Natural killer cell (primary cell): ENCODE data around the gene EPHB2. TPM values are rescaled to one million over a fixed set of nuclear protein-coding genes. Genes with fewer than 3 reads are reported as not detected.

Experiments used
- ATAC-seq, 3 donors: fragments of 150-1000 bp in 2 of 3; fragments of 200-7000 bp in 1 of 3; cut with Tn5 transposase; 1 replicate in 1 of 3; 2 replicates in 2 of 3; pipeline ENCODE4 v1.10.0; 2021; ENCODE audit warnings: mild to moderate bottlenecking in 2 of 3, moderate library complexity in 2 of 3
- DNase-seq, 2 donors: peaks; one replicate each; pipeline versions ENCODE4 v3.0.0 to v3.0.0-alpha.2; 2013 to 2021; ENCODE audit warnings: mixed read lengths in 1 of 2
- H3K27ac ChIP-seq: one replicate; pipeline ENCODE4 v1.5.1; 2013; ENCODE audit warnings: mild to moderate bottlenecking, low read length
- H3K27me3 ChIP-seq: one replicate; pipeline ENCODE4 v1.6.1; 2013; ENCODE audit warnings: low read length; ENCODE audit not compliant: control insufficient read depth, insufficient read depth
- H3K36me3 ChIP-seq: one replicate; pipeline ENCODE4 v1.6.1; 2013; ENCODE audit warnings: low read length; ENCODE audit not compliant: control insufficient read depth, insufficient read depth
- H3K4me1 ChIP-seq: one replicate; pipeline ENCODE4 v1.6.1; 2013; ENCODE audit warnings: low read length; ENCODE audit not compliant: control insufficient read depth, insufficient read depth
- H3K4me3 ChIP-seq: one replicate; pipeline ENCODE4 v1.5.1; 2013; ENCODE audit warnings: low read length
- H3K9me3 ChIP-seq: one replicate; pipeline ENCODE4 v1.6.1; 2013; ENCODE audit warnings: low read length; ENCODE audit not compliant: control insufficient read depth, insufficient read depth
- H3K27ac Mint-ChIP-seq, 2 donors: one replicate each; pipeline ENCODE4 v1.8.0; 2022; ENCODE audit warnings: mild to moderate bottlenecking in 2 of 2, mixed read lengths in 2 of 2, moderate library complexity in 1 of 2
- H3K27me3 Mint-ChIP-seq, 2 donors: one replicate each; pipeline ENCODE4 v1.8.0; 2022; ENCODE audit warnings: low read depth in 2 of 2, mixed read lengths in 2 of 2
- H3K36me3 Mint-ChIP-seq: one replicate; pipeline ENCODE4 v1.8.0; 2022; ENCODE audit warnings: mixed read lengths
- H3K4me1 Mint-ChIP-seq, 2 donors: one replicate each; pipeline ENCODE4 v1.8.0; 2022; ENCODE audit warnings: mixed read lengths in 2 of 2
- H3K4me3 Mint-ChIP-seq: one replicate; pipeline ENCODE4 v1.8.0; 2022; ENCODE audit warnings: mild to moderate bottlenecking, moderate library complexity, mixed read lengths
- H3K9me3 Mint-ChIP-seq, 2 donors: one replicate each; pipeline ENCODE4 v1.8.0; 2022; ENCODE audit warnings: mixed read lengths in 2 of 2
- CTCF ChIP-seq: fragments of 200-600 bp; IDR thresholded peaks from one replicate; pipeline ENCODE4 v1.8.0; 2022; ENCODE audit warnings: antibody characterized with exemption
- WGBS: methylation state at CpG from one replicate; pipeline ENCODE4 v1.1.7; 2013; ENCODE audit warnings: missing lambda C conversion rate; ENCODE audit not compliant: insufficient coverage; 5-methylcytosine and 5-hydroxymethylcytosine counted together
- intact Hi-C: fragments of 100-400 bp; cut with micrococcal nuclease; formaldehyde crosslinking; loops from one replicate; pipeline ENCODE4 v1.14.2; 2022
- total RNA-seq, 4 donors: library from RNA; stranded (reverse); fragments of 120-200 nt in 1 of 4; gene quantifications; one replicate each; pipeline versions ENCODE4 v1.2.3 to v1.2.4, GENCODE V29; 2013 to 2022

The EPHB2 gene
- total RNA-seq, 3 donors from 2014 or later (not counting 1 experiment from before 2014, with no cell fraction given) = 0.14 to 0.23 TPM; not detected in 1

GRCh38 chr1:22874785-22875184, 164.1 kb downstream of the EPHB2 start:
- H3K27me3 Mint-ChIP-seq = peaks cover 0 to 4% of the 10 kb centered on the region in 2 donors
- H3K36me3 Mint-ChIP-seq = no peaks in the 10 kb centered on the region
- no peak overlapping the region for H3K27ac Mint-ChIP-seq
- no peaks in the 10 kb centered on the region for H3K27me3 ChIP-seq
- H3K9me3 Mint-ChIP-seq = no peaks in the 10 kb centered on the region
- no peak overlapping the region for H3K27ac ChIP-seq
- 83% methylated on average over 8 of the region's 8 CpGs for WGBS
- H3K9me3 ChIP-seq = no peaks in the 10 kb centered on the region
- ATAC-seq (no peak), DNase-seq (no peak)
- intact Hi-C loops = no loop called here
- H3K36me3 ChIP-seq = no peaks in the 10 kb centered on the region
- H3K4me1 Mint-ChIP-seq = peaks cover 0 to 5% of the 10 kb centered on the region in 2 donors
- no peak for TF ChIP-seq CTCF
- no peak overlapping the region for H3K4me3 Mint-ChIP-seq
- H3K4me3 ChIP-seq = no peak overlapping the region
- no peaks in the 10 kb centered on the region for H3K4me1 ChIP-seq

GRCh38 chr1:22875241-22875640, 164.6 kb downstream of the EPHB2 start:
- Mint-ChIP-seq H3K36me3 (no peaks in the 10 kb centered on the region), H3K27ac (no peak overlapping the region), H3K27me3 (peaks cover 0 to 4% of the 10 kb centered on the region in 2 donors), H3K4me3 (no peak overlapping the region), H3K4me1 (peaks cover 0 to 5% of the 10 kb centered on the region in 2 donors), H3K9me3 (no peaks in the 10 kb centered on the region)
- Histone ChIP-seq H3K4me1 (peaks cover 4% of the 10 kb centered on the region), H3K36me3 (no peaks in the 10 kb centered on the region), H3K4me3 (no peak overlapping the region), H3K27ac (no peak overlapping the region), H3K27me3 (no peaks in the 10 kb centered on the region), H3K9me3 (no peaks in the 10 kb centered on the region)
- no peak for TF ChIP-seq CTCF
- intact Hi-C loops = no loop called here
- WGBS = 70% methylated on average over 10 of the region's 10 CpGs
- ATAC-seq (no peak), DNase-seq (no peak)

GRCh38 chr1:22875841-22876240, 165.2 kb downstream of the EPHB2 start:
- Histone ChIP-seq H3K36me3 (no peaks in the 10 kb centered on the region), H3K9me3 (no peaks in the 10 kb centered on the region), H3K4me3 (no peak overlapping the region), H3K27me3 (no peaks in the 10 kb centered on the region), H3K27ac (no peak overlapping the region), H3K4me1 (peaks cover 4% of the 10 kb centered on the region)
- intact Hi-C loops = no loop called here
- no peaks in the 10 kb centered on the region for H3K9me3 Mint-ChIP-seq
- no peak overlapping the region for H3K27ac Mint-ChIP-seq
- peaks cover 0 to 5% of the 10 kb centered on the region in 2 donors for H3K4me1 Mint-ChIP-seq
- no peak for TF ChIP-seq CTCF
- H3K4me3 Mint-ChIP-seq = no peak overlapping the region
- no peak for DNase-seq
- WGBS = 90% methylated on average over 5 of the region's 5 CpGs
- H3K36me3 Mint-ChIP-seq = no peaks in the 10 kb centered on the region
- H3K27me3 Mint-ChIP-seq = peaks cover 0 to 4% of the 10 kb centered on the region in 2 donors
- ATAC-seq = no peak

- peaks cover 0 to 5% of the 10 kb centered on the region in 2 donors for H3K4me1 Mint-ChIP-seq
- 83% methylated on average over 20 of the region's 20 CpGs for WGBS
- Histone ChIP-seq H3K4me3 (no peak overlapping the region), H3K9me3 (no peaks in the 10 kb centered on the region), H3K27me3 (no peaks in the 10 kb centered on the region), H3K36me3 (no peaks in the 10 kb centered on the region), H3K4me1 (peaks cover 4% of the 10 kb centered on the region), H3K27ac (no peak overlapping the region)
- no peak overlapping the region for H3K27ac Mint-ChIP-seq
- ATAC-seq = no peak
- intact Hi-C loops = no loop called here
- no peak for TF ChIP-seq CTCF
- H3K27me3 Mint-ChIP-seq = peaks cover 0 to 4% of the 10 kb centered on the region in 2 donors
- H3K9me3 Mint-ChIP-seq = no peaks in the 10 kb centered on the region
- no peak overlapping the region for H3K4me3 Mint-ChIP-seq
- no peaks in the 10 kb centered on the region for H3K36me3 Mint-ChIP-seq
- no peak for DNase-seq
Measured at GRCh38 chr1:22876359-22877111, 165.9 kb downstream of the EPHB2 start.
